ENCODE measurements around the gene MYH9. TPM values are rescaled to one million over a fixed set of nuclear protein-coding genes. Genes with fewer than 3 reads are reported as not detected.

Gene MYH9
- polyA plus RNA-seq, 1 of the 3 experiments (the other 2 are of a cell fraction): 303 TPM

GRCh38 chr22:36405221-36405661 lies 17.5 kb upstream of the MYH9 start:
- no peak for DNase-seq
- H3K9me2 ChIP-seq: no peaks in the 10 kb centered on the region
- no peak overlapping the region for H3K4me3 ChIP-seq (ENCODE audit: low read depth in 2 of 2, low read length in 1 of 2)
- H3K36me3 ChIP-seq (replicated peaks in 1 of 2; ENCODE audit: control insufficient read depth in 1 of 2, insufficient read depth in 2 of 2, low read length in 1 of 2): no peaks in the 10 kb centered on the region
- no peaks in the 10 kb centered on the region for H3K9me3 ChIP-seq
- CTCF ChIA-PET: interaction anchor here (1.1 to 1.2 kb wide), 3 partner anchors 10 to 38 kb away, joined by 3 read pairs; no protein-coding TSS in a partner anchor
- no peaks in the 10 kb centered on the region for H3K79me2 ChIP-seq (ENCODE audit: insufficient read depth)
- POLR2A ChIA-PET: no interaction called here
- no peak overlapping the region for H3K27ac ChIP-seq (ENCODE audit: low read depth in 2 of 2, low read length in 1 of 2)
- H3F3A ChIP-seq (replicated peaks; ENCODE audit: insufficient read depth): peaks cover 3% of the 10 kb centered on the region
- no peaks in the 10 kb centered on the region for H3K4me1 ChIP-seq (ENCODE audit: control insufficient read depth in 1 of 2, insufficient read depth in 2 of 2, low read depth in 1 of 2, low read length in 1 of 2)
- H3K9ac ChIP-seq: no peak overlapping the region
- TF ChIP-seq MAX (IDR thresholded peaks at IDR 0.05; ENCODE audit: low read depth): no peak
- TF ChIP-seq PBX3 (IDR thresholded peaks at IDR 0.05): no peak
- TF ChIP-seq SMC3 (IDR thresholded peaks at IDR 0.05; ENCODE audit: low read depth, low read length): no peak
- TF ChIP-seq USF2 (IDR thresholded peaks at IDR 0.05; ENCODE audit: borderline replicate concordance, low read depth, low read length): no peak
- TF ChIP-seq RXRA (IDR thresholded peaks at IDR 0.05; ENCODE audit: borderline replicate concordance, low read depth): no peak
- no peak for TF ChIP-seq MEF2A (IDR thresholded peaks at IDR 0.05; ENCODE audit: borderline replicate concordance, low read depth)
- no peak for TF ChIP-seq GABPA (IDR thresholded peaks at IDR 0.05; ENCODE audit: low read depth)
- no peak for TF ChIP-seq CTCF (IDR thresholded peaks at IDR 0.05)
- no peak for TF ChIP-seq POLR2AphosphoS5 (IDR thresholded peaks at IDR 0.05; ENCODE audit: low read depth, low read length)
- TF ChIP-seq GATA2 (CRISPR knock-in tag; IDR thresholded peaks at IDR 0.05): no peak
- TF ChIP-seq MXI1 (IDR thresholded peaks at IDR 0.05; ENCODE audit: low read depth, low read length): no peak
- no peak for TF ChIP-seq EP300 (IDR thresholded peaks at IDR 0.05; ENCODE audit: borderline replicate concordance in 1 of 2, low read depth in 1 of 2, low read length in 1 of 2)
- no peak for TF ChIP-seq NRF1 (IDR thresholded peaks at IDR 0.05; ENCODE audit: low read depth, low read length)
- no peak for TF ChIP-seq JUND (IDR thresholded peaks at IDR 0.05)
- TF ChIP-seq FOXM1 (IDR thresholded peaks at IDR 0.05; ENCODE audit: low read depth): no peak
- TF ChIP-seq EZH2phosphoT487 (IDR thresholded peaks at IDR 0.05; ENCODE audit: borderline replicate concordance, low read depth): no peak
- no peak for TF ChIP-seq TCF12 (IDR thresholded peaks at IDR 0.05)
- no peak for TF ChIP-seq USF1 (IDR thresholded peaks at IDR 0.05; ENCODE audit: borderline replicate concordance, low read depth)
- no peaks in the 10 kb centered on the region for H4K20me1 ChIP-seq (ENCODE audit: insufficient read depth)
- whole genome bisulfite sequencing (ENCODE audit: low lambda C conversion rate): 100% methylated on average over 6 of the region's 6 CpGs
- H3K4me2 ChIP-seq: no peak overlapping the region
- no peak overlapping the region for H2AFZ ChIP-seq (ENCODE audit: low read depth)
- H3K27me3 ChIP-seq (ENCODE audit: insufficient read depth): no peaks in the 10 kb centered on the region

Measured in SK-N-SH (cell line).